Glomerular visceral epithelial cell (primary cell): ENCODE results near the gene SCIN.
"Not testable (repeated sequence)": the region's sequence is repeated elsewhere in the genome, so short reads cannot be mapped to it uniquely, and the experiment has no call there.

Experiments used
- DNase-seq: peaks from one replicate; pipeline ENCODE4 v3.0.0-alpha.2; 2016; ENCODE audit errors: extremely low spot score

SCIN gene

DNA sequence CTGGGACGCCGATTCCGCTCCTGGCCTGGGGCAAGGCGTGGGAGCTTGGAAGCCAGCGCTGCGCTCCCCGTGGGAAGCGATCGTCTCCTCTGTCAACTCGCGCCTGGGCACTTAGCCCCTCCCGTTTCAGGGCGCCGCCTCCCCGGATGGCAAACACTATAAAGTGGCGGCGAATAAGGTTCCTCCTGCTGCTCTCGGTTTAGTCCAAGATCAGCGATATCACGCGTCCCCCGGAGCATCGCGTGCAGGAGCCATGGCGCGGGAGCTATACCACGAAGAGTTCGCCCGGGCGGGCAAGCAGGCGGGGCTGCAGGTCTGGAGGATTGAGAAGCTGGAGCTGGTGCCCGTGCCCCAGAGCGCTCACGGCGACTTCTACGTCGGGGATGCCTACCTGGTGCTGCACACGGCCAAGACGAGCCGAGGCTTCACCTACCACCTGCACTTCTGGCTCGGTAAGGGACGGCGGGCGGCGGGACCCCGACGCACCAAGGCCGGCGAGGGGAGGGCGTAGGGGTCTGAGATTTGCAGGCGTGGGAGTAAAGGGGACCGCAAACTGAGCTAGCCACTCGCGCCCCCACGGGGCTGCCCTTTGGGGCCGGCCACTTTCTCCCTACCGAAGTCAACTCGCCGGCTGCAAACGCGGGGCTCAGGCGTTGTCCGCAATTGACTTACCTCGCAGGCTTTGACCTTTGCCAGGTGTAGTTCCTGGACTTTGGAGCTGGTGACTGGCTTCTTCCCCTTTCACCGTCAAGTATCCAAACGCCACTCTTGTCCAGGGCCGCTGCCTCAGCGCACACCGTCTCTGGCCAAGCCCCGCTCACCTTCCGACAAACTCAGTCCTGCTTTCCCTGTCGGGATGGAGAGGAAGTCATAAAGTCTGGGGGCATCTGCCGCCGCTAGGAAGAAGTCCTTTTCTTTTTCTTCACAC is at the start of gene SCIN:
Gene SCIN, plus strand, starts transcription at position 187 of the 928 bp plus-strand sequence. Its CDS starts 67 bp downstream, at position 254.
- DNase-seq, result peak; percentile 33

DNA sequence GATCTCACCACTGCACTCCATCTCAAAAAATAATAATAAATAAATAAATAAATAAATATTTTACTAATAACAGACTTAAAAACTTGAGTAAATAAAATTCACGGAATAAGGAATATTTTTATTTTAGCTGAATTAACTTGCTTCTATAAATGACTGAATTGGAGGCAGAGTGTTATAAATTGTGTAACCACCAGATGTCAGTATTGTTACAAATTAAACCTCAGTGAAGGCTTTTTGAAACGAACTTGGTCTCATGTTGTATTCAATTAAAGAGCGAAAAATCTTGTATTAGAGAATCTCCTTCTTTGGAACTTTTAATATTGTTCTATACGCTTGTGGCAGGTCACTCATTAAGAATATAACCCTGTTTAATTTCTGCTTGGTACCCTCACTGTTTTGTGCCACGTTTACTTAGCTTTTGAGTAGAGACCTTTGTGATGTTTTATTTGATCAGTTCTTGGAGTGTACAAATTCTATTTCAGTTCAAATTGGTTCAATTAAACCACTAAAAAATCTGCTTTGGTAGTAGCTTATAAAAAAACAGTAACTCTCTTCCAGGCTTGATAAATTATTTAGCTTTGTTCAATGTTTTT is 45.6 kb upstream of the SCIN start:
- peak; percentile 63 for DNase-seq

DNA sequence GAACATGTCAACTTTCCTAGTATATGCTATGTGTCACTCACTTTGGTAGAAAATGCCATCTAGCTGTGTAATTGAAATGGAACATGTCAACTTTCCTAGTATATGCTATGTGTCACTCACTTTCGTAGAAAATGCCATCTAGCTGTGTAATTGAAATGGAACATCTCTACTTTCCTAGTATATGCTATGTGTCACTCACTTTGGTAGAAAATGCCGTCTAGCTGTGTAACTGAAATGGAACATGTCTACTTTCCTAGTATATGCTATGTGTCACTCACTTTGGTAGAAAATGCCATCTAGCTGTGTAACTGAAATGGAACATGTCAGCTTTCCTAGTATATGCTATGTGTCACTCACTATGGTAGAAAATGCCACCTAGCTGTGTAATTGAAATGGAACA is 43.8 kb upstream of the SCIN start:
- DNase-seq, result not testable (repeated sequence)

DNA sequence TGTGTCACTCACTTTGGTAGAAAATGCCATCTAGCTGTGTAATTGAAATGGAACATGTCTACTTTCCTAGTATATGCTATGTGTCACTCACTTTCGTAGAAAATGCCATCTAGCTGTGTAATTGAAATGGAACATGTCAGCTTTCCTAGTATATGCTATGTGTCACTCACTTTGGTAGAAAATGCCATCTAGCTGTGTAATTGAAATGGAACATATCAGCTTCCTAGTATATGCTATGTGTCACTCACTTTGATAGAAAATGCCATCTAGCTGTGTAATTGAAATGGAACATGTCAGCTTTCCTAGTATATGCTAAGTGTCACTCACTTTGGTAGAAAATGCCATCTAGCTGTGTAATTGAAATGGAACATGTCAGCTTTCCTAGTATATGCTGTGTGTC is 42.9 kb upstream of the SCIN start:
- DNase-seq, result not testable (repeated sequence)

DNA sequence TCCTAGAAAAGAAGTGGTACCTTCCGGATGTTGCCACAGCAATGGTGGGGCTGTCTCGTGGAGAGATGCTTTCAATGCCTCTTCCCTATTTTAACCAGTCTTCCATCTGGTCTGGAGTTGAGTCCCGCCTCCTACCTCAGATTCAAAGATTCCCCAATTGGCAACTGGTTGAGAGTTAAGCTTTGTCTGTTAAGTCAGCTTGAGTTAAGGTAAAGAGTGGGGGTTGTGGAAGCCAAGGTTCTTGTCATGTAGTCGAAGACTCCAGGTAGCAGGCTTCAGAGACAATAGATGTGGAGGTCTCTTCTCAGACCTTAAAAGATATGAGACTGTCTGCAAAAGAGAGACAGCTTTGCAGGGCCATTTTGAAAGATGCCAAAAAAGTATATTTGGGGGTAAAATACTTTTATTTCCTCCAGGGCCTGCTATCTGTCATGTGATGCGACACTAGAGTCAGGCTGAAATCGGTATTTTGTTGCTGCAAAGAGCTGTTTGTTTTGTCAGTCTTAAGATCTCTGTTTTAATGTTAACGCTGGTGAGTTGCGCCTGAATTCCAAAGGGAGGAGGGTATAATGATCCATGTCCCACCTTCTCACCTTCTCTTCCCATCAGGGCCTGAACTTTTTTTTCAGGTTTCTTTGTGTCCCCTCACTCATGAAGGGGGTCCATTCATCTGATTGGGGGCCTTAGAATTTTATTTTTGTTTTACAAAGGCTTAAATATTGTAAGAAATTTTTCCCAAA is 40.4 kb upstream of the SCIN start:
- no peak for DNase-seq

DNA sequence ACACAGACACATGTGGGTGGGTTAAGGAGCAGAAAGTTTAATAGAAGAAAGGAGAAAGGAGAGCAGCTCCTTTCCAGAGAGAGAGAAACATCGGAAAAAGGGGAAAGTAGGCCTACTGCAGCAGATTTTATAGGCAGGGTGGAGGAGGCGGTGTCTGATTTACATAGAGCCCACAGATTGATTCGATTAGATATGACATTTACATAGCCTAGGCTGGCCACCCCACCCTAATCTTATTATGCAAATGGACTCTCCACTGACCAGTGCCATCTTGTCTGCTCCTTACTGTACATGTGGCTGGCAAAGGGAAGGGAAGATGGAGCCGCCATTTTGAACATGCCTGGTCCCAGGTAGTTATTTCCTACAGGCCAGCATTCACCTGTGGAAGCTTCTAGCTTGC is 38.7 kb upstream of the SCIN start:
- DNase-seq, result no peak

DNA sequence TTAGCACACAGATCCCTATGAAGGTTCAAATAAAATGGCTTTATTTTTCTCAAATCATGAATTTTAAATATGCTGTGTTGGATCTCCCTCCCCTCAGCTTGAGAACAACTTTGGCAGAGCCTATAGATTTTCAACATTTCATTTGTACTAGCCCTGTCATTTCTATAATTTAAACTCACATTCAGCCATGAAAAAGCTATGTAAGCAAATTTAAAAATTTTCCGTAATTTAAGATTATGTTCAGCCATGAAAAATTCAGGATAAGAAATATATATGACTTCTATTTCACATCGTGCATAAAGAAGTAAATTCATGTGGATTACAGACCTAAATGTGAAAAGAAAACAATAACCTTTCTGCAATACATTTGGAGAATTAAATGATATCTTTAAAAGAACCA is 36.5 kb upstream of the SCIN start:
- DNase-seq, result no peak

DNA sequence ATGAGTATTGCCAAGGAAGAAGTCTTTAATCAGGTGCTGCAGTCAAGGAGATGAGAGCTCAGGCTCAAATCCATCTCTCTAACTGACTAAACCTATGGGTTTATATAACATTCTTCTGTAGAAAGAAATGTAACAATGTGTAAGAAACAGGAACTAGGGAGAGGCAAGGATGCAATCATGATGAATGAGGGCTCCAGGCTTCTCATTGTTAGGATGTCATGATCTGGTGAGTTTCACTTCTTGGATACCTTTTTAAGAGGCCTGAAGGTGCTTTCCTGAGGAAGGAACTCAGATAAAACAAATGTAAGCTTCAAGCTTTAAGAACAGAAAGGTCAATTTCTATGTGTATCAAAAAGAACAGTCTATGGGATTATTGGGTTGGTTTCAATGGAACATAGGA is 30.8 kb upstream of the SCIN start:
- no peak for DNase-seq

DNA sequence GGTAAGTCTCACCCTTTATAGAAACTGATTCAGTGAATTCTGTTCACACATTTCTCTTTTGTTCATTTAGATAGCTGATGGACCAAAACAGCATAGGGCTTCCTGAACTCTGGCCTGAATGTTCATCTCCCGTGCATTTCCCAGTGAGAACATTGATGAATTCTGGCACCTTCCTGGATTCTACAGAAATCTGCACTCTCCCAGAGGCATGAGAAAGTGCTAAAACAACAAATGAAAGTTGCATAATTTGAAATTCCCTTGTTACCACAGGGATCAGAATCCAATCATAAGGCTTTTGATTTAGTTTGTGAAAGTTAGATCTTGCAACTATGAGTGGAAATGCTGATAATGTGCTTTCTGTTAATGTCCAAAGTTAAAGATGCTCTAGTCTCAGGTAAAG is 29.7 kb upstream of the SCIN start:
- no peak for DNase-seq

DNA sequence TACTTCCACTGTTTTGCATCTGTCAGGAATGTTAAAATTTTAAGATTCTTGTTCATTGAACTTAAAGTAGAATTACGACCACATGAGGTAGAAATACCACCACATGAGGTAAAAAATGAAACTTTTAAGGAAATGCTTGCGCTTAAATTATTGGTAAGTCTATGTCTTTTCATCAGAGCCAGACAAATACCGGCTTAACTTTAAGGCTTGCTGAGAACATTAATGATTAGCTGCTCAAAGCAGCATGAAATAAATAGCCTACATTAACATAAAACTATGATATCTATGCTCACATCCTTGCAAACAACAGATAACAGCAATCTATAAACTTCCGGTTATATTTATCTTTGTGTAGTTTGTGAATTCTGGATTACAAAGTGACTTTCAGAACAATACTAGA is 26.9 kb upstream of the SCIN start:
- DNase-seq, result no peak

DNA sequence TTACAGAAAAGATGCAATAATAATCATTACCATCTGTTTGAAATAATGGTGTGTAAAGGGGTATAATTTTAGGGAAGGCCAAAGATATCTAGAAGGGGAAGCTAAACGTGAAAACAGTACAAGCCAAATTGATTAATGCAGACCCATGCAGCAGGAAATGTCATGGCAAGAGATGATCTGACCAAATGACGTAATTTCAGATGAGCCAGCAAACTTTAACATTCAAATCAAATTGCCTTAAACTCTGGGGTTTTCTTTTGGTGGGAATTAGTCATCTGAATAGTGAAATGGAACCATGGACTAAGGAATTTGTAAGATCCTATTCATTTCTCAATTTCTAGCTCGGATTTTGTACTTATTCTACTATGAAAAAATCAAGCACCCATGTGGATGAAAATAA is 21.4 kb upstream of the SCIN start:
- DNase-seq, result peak; percentile 51

DNA sequence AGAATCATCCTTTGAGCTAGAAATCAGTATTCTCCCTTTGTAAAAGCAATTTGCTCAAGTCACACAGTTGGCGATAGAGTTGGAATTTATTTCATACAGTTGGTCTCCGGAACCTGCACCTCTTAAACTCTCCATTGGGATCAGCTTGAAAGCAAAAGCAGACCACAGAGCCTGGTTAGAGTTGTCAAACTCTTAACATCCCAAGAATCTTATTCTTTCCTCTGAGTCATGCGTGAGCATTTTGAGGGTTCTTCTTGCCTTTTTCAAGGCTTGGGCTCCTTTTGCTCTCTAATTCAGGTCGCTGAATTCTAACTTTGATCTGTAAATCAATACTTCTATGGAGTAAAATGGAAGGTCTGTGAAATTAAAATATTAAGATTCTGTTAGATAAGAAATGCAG is 19.6 kb upstream of the SCIN start:
- DNase-seq, result peak; percentile 48

DNA sequence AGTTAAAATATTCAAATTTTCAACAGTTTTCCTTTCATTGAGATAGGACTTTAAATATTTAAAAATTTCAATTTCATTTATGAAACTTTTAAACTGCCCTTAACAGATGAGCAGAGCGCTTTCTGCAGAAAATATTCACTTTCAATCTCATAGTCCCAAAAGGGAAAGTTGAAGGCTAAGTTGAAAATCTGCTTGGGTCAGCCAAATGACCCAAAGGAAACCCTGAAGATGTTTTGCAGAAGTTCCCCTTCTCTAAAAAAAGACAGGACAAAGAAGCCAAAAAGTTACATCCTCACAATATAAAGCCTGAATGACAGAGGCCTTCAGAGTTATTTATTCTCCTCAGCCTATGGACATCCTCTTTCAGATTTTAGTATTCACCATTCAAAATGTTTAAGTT is 17.6 kb upstream of the SCIN start:
- DNase-seq, result no peak

DNA sequence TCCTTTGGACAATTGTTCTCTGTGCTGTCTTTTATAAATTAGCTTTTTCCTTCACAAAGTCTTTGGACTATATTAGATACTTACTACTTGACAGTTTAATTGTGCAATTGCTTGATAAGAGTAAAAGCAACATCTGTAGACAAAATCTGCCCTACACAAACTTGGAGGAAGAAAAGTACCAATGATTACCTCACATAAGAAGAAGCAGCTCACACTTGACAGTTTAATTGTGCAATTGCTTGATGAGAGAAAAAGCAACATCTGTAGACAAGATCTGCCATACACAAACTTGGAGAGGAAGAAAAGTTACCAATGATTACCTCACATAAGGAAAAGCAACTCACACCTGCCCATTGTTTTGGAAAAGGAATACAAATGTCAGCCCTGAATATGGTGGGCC is 17.1 kb upstream of the SCIN start:
- DNase-seq, result no peak

DNA sequence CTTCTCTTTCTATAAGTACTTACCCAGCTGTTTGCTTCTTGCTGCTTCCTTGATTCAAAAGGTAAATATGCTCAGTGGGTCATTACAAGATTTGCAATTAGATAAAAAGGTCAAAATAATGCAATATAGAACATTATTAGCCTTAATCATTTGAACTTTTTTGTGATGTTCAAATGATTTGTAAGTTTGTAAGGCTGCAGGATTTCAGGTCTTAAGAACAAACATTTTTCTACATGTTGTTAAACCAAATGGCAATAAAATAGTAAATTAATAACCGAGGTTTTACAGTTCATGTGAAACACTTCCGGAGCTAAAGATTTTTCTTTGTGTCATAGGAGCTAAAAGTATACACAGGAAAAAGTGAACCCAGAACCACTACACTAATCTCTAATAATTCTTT is 16.2 kb upstream of the SCIN start:
- DNase-seq, result no peak

DNA sequence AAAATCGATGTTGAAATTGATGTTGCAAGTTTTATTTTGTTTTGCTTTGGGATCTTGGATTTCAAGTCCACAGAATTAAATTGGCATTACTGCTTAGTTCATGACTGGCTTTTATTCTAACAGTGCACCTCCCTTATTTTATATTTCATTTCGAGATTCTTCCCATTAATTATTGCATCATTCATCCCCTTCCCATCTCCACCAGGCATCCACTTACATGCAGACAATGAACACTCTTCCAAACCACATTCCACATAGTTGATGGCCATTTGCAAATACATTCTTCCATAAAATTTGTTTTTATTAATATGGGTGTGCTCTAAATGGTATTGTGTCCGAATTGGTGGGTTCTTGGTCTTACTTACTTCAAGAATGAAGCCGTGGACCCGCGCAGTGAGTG is 15.6 kb upstream of the SCIN start:
- no peak for DNase-seq

DNA sequence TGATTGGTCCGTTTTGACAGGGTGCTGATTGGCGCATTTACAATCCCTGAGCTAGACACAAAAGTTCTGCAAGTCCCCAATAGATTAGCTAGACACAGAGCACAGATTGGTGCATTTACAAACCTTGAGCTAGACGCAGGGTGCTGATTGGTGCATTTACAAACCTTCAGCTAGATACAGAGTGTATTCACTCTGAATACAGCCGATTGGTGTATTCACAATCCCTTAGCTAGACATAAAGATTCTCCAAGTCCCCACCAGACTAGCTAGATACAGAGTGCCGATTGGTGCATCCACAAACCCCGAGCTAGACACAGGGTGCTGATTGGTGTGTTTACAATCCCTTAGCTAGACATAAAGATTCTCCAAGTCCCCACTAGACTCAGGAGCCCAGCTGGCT is 14.8 kb upstream of the SCIN start:
- not testable (repeated sequence) for DNase-seq

DNA sequence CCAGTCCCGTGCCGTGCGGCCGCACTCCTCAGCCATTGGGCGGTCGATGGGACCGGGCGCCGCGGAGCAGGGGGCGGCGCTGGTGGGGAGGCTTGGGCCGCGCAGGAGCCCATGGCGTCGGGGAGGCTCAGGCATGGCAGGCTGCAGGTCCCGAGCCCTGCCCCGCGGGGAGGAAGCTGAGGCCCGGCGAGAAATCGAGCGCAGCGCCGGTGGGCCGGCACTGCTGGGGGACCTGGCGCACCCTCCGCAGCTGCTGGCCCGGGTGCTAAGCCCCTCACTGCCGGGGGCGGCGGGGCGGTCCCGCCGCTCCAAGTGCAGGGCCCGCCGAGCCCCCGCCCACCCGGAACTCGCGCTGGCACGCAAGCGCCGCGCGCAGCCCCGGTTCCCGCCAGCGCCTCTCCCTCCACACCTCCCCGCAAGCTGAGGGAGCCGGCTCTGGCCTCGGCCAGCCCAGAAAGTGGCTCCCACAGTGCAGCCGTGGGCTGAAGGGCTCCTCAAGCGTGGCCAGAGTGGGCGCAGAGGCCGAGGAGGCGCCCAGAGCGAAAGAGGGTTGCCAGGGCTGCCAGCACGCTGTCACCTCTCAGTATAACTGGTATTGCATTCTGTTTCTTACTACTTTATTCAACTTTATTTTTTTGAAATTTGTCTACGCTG is 14.3 kb upstream of the SCIN start:
- not testable (repeated sequence) for DNase-seq

DNA sequence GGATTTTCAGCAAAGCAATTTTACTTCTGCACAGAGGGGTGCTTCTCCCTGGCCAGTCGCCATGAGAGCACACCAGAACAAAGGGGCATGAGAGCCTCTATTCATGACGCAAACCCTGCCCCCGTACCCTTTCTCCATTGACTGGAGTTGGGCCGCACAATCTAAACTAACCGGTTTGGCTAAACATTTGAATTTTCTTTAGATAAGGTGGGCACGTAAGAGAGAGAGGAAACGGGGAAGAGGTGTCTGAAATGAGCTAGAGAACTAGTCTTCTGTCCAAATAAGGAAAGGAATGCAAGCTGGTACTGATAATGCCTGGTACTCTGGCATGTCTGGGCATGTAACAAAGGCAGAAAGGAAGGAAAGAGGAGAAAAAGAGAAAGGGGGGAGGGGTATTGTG is 13.2 kb upstream of the SCIN start:
- DNase-seq, result peak; percentile 12

DNA sequence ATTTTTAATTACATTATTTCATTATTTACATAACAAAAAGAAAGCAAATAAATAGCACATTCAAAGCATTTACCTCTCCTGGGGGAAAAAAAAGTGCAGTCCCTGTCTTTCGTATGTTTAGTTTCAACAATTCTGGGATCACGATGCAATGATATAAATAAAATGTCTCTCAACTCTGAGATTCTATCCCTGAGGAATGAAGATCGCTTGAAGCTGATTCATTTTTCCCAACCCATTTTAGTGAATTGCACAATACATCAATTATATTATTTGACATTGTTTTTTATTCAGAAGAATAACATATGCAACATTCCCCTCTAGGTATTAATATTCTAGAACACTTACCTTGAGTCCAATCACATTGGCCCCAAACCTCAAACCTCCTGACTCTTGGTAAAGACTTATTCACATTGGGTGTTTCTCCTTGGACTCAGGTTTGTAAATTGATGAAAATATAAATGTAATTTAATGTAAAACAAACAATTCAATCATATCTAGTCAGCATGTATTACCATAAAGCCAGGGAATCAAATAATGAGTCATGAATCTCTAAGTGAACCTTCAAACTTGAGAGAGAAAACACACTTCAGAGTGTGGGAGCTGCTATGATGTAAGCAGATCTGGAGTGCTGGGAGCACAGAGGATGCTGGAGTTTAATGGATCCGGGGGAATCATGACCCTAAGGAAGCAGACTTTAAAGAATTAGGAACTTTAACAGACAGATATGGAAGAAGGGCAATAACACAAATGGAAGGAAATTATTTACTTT is 5.3 kb upstream of the SCIN start:
- DNase-seq, result no peak

DNA sequence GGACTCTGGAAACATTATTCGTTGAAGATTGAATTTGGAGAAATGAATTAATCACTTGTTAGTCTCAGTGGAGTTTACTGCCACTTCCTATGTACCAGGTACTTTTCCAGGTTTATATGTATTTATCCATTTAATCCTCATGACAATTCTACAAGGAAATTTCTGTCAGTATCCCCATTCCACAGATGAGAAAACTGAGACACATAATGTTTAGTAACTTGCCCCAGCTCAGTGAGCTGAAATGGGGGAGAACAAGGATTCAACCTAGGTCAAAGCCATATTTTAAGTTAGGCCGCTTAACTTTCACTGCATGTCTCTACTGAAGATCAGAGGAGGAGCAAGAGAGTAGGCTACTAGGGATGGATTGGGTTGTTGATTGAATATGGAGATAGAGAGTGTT is 4.6 kb upstream of the SCIN start:
- DNase-seq, result no peak
